Naive thymus-derived CD4-positive, alpha-beta T cell (primary cell): ENCODE data around the gene TNNC1. TPM values are rescaled to one million over a fixed set of nuclear protein-coding genes. Genes with fewer than 3 reads are reported as not detected.

Experiments
- ATAC-seq: fragments of 150-1000 bp; cut with Tn5 transposase; 2 replicates; pipeline ENCODE4 v1.10.0; 2021; ENCODE audit warnings: mild to moderate bottlenecking, moderate library complexity
- CTCF ChIA-PET: fragments of 350-600 bp; sonication (Branson Sonifier 250); formaldehyde crosslinking; loops from one replicate; lab custom pipeline; 2021; ENCODE audit warnings: antibody characterized with exemption; lab: Charles Lee
- POLR2A ChIA-PET: fragments of 350-600 bp; sonication (Branson Sonifier 250); formaldehyde crosslinking; loops from one replicate; lab custom pipeline; 2021; ENCODE audit warnings: antibody characterized with exemption, inconsistent platforms; lab: Charles Lee
- DNase-seq, 9 donors: peaks; one replicate each; pipeline versions ENCODE4 v3.0.0 to v3.0.0-alpha.2; 2020 to 2022; ENCODE audit warnings: mixed read lengths in 1 of 9
- H3K27ac ChIP-seq: one replicate; pipeline ENCODE4 v1.7.0; 2013; ENCODE audit warnings: mild to moderate bottlenecking, low read depth, low read length, moderate library complexity
- H3K27me3 ChIP-seq, 2 donors: one replicate each; pipeline ENCODE4 v1.7.0; 2013; ENCODE audit warnings: low read length in 2 of 2, mild to moderate bottlenecking in 2 of 2, moderate library complexity in 2 of 2; ENCODE audit not compliant: control insufficient read depth in 2 of 2, insufficient read depth in 2 of 2
- H3K36me3 ChIP-seq, 3 experiments: 1 replicate in 2 of 3; 2 replicates in 1 of 3; pipeline ENCODE4 v1.7.0; 2013; ENCODE audit warnings: low read length in 3 of 3, mild to moderate bottlenecking in 3 of 3, moderate library complexity in 1 of 3; ENCODE audit not compliant: insufficient read depth in 3 of 3, control insufficient read depth in 2 of 3
- H3K4me1 ChIP-seq, 2 donors: one replicate each; pipeline ENCODE4 v1.7.0; 2013; ENCODE audit warnings: low read length in 2 of 2, mild to moderate bottlenecking in 2 of 2, moderate library complexity in 1 of 2; ENCODE audit not compliant: control insufficient read depth in 2 of 2, insufficient read depth in 2 of 2
- H3K4me3 ChIP-seq: 2 replicates; pipeline ENCODE4 v1.7.0; 2013; ENCODE audit warnings: mild to moderate bottlenecking, low read length
- H3K9me3 ChIP-seq, 3 experiments: 1 replicate in 2 of 3; 2 replicates in 1 of 3; pipeline ENCODE4 v1.7.0; 2013; ENCODE audit warnings: low read length in 3 of 3; ENCODE audit not compliant: control insufficient read depth in 2 of 3
- H3K27ac Mint-ChIP-seq, 9 donors: one replicate each; pipeline ENCODE4 v1.8.0; 2020 to 2022; ENCODE audit warnings: mixed read lengths in 9 of 9, mild to moderate bottlenecking in 8 of 9, moderate library complexity in 5 of 9, inconsistent platforms in 2 of 9
- H3K27me3 Mint-ChIP-seq, 5 donors: one replicate each; pipeline ENCODE4 v1.8.0; 2021 to 2022; ENCODE audit warnings: mixed read lengths in 5 of 5, mild to moderate bottlenecking in 1 of 5
- H3K36me3 Mint-ChIP-seq, 5 donors: one replicate each; pipeline ENCODE4 v1.8.0; 2020 to 2022; ENCODE audit warnings: mixed read lengths in 5 of 5, mild to moderate bottlenecking in 3 of 5, inconsistent platforms in 1 of 5
- H3K4me1 Mint-ChIP-seq, 7 donors: one replicate each; pipeline ENCODE4 v1.8.0; 2020 to 2022; ENCODE audit warnings: mixed read lengths in 7 of 7, mild to moderate bottlenecking in 3 of 7, inconsistent platforms in 1 of 7
- H3K4me3 Mint-ChIP-seq, 10 donors: one replicate each; pipeline ENCODE4 v1.8.0; 2020 to 2022; ENCODE audit warnings: mild to moderate bottlenecking in 10 of 10, mixed read lengths in 10 of 10, moderate library complexity in 6 of 10, inconsistent platforms in 2 of 10
- H3K9me3 Mint-ChIP-seq, 11 donors: one replicate each; pipeline ENCODE4 v1.8.0; 2020 to 2022; ENCODE audit warnings: mixed read lengths in 11 of 11, mild to moderate bottlenecking in 4 of 11, inconsistent platforms in 1 of 11, moderate library complexity in 1 of 11
- intact Hi-C, 2 donors: fragments of 100-400 bp; cut with micrococcal nuclease; formaldehyde crosslinking; loops; one replicate each; pipeline ENCODE4 v1.15.1; 2023
- polyA plus RNA-seq, 2 donors: library from polyadenylated mRNA; unstranded; fragments of 300-500 nt; fragmentation: Illumina TruSeq; gene quantifications; one replicate each; pipeline ENCODE4 v1.2.3, GENCODE V29; 2021
- total RNA-seq, 6 experiments: library from RNA in 5 of 6; stranded (reverse) in 5 of 6; gene quantifications; 1 replicate in 5 of 6; 2 replicates in 1 of 6; pipeline ENCODE4 v1.2.3 and lab custom pipeline; 2021 to 2026

The TNNC1 gene
- total and polyA plus RNA-seq, 7 experiments from 2014 or later: 0.73 to 8.4 (median 3.5) TPM

DNA sequence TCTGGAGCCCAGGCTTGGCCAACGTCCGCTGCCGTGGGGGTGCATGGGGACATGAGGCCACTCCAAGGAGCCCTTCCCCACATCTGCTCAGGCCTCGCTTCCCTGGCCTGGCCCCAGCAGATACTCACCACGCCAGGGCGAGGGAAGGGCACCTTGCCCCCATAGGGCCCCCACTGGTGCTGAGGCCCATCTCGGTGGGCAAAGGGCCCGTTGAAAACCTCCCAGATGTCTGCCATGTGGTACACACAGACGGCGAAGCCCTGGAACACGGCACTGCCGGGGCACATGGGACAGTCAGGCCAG lies 13.6 kb downstream of the TNNC1 start:
- Histone ChIP-seq H3K27ac (no peak overlapping the region), H3K4me3 (no peak overlapping the region), H3K9me3 (no peaks in the 10 kb centered on the region), H3K36me3 (no peaks in the 10 kb centered on the region), H3K27me3 (no peaks in the 10 kb centered on the region), H3K4me1 (no peaks in the 10 kb centered on the region)
- no peak overlapping the region for H3K4me3 Mint-ChIP-seq
- CTCF ChIA-PET: no interaction called here
- intact Hi-C loops: no loop called here
- H3K36me3 Mint-ChIP-seq: no peaks in the 10 kb centered on the region
- H3K9me3 Mint-ChIP-seq: no peaks in the 10 kb centered on the region
- DNase-seq: no peak
- no peak overlapping the region for H3K27ac Mint-ChIP-seq
- ATAC-seq: no peak
- H3K4me1 Mint-ChIP-seq: peaks cover 0 to 5% (median 2%) of the 10 kb centered on the region in 7 donors
- POLR2A ChIA-PET: no interaction called here
- H3K27me3 Mint-ChIP-seq: peaks cover 0 to 4% (median 0%) of the 10 kb centered on the region in 5 donors

DNA sequence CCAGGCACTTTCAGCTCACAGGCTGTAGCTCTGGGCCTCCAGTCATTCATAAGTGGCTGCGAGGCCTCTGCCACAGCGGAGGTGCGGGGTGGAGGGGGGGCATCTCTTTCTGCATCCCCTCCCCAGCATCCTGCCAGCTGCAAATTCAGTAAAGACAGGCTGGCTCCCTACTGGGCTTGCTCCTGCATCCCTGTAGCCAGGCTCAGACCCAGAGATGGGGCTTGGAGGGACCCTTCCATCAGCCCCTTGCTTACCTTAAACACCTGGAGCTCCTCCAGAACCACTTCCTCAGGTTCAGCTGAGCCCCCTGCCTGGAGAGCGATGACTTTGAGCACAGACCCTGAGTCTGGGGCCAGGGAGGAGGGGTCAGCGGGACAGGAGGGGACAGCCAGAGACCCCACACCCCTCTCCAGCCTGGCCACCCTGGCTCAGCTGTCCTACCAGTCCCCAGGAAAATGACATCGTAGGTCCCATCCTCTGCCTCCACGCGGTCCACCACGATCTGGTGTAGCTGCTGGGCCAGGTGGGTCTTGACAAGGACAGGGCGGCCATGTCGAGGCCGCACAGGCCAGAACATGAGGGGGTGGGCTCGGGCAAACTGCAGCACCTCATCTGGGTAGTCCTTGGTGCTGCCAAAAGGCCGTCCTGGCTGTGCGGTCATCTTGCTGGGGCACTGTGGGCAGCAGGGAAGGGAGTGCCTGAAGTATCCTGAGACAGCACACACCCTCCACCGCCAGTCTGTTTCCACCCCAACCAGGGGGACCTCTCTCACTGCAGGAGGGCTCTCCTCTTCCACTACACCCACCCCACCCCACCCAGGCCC lies 14.2 kb downstream of the TNNC1 start:
- no peaks in the 10 kb centered on the region for H3K36me3 Mint-ChIP-seq
- no peak for DNase-seq
- POLR2A ChIA-PET: interaction anchor here (0.9 kb wide), 1 partner anchor 9 kb away, joined by 3 read pairs; no protein-coding TSS in a partner anchor

DNA sequence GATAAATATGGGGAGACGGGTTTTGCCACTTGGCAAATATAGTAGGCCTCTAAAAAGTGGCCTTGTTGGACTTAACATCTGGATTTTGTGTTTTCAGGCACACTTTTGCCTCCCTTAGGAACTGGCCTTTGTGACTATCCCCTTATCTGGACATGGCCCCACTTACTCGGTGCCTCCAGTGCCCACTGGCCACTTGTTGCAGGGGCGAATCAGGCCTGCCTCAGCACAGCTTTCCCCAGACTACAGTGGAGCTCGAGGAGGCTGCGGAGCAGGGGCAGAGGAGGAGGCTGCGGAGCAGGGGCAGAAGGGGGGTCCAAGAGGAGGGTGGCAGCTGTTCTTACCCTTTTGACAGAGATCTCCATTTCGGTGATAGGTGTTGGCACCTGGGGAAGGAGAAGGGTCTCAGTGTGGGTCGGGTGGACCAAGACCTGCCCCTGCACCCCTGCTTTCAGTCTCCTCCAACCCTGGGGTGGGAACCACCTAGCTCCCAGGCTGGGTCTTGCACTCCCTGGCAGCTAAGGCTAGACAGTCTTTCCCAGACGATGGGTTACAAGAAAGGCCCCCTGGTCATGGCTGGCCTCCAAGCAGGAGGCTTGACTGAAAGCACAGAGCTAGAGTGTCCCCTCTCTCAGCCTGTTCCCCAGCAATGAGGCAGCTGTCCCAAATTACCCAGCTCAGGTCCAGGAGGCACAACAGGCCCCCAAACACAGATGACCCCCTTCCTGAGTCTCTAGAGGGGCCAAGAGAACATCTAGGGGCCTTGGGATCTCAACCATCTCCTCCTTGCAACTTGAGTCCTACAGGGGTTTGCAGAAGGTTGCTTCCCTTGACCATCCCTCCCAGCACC lies 15.0 kb downstream of the TNNC1 start:
- ChIA-PET POLR2A (interaction anchor here (0.9 kb wide), 1 partner anchor 10 kb away, joined by 3 read pairs; no protein-coding TSS in a partner anchor), CTCF (no interaction called here)
- Histone ChIP-seq H3K36me3 (no peaks in the 10 kb centered on the region), H3K4me1 (no peaks in the 10 kb centered on the region), H3K27me3 (no peaks in the 10 kb centered on the region), H3K9me3 (no peaks in the 10 kb centered on the region), H3K4me3 (no peak overlapping the region), H3K27ac (no peak overlapping the region)
- ATAC-seq: no peak
- H3K27me3 Mint-ChIP-seq: peaks cover 0 to 4% (median 0%) of the 10 kb centered on the region in 5 donors
- H3K4me3 Mint-ChIP-seq: no peak overlapping the region
- H3K27ac Mint-ChIP-seq: no peak overlapping the region
- peaks cover 0 to 2% (median 0%) of the 10 kb centered on the region in 7 donors for H3K4me1 Mint-ChIP-seq
- intact Hi-C loops: no loop called here
- H3K36me3 Mint-ChIP-seq: no peaks in the 10 kb centered on the region
- no peak for DNase-seq
- no peaks in the 10 kb centered on the region for H3K9me3 Mint-ChIP-seq

More for the DNA sequence above, 14.2 kb downstream of the TNNC1 start:
- H3K27ac Mint-ChIP-seq: no peak overlapping the region
- ATAC-seq: no peak
- H3K4me3 Mint-ChIP-seq: no peak overlapping the region
- Histone ChIP-seq H3K4me1 (no peaks in the 10 kb centered on the region), H3K27me3 (no peaks in the 10 kb centered on the region), H3K9me3 (no peaks in the 10 kb centered on the region), H3K4me3 (no peak overlapping the region), H3K36me3 (no peaks in the 10 kb centered on the region), H3K27ac (no peak overlapping the region)
- peaks cover 0 to 5% (median 0%) of the 10 kb centered on the region in 7 donors for H3K4me1 Mint-ChIP-seq
- no peaks in the 10 kb centered on the region for H3K9me3 Mint-ChIP-seq
- intact Hi-C loops: no loop called here
- H3K27me3 Mint-ChIP-seq: peaks cover 0 to 4% (median 0%) of the 10 kb centered on the region in 5 donors
- CTCF ChIA-PET: no interaction called here

DNA sequence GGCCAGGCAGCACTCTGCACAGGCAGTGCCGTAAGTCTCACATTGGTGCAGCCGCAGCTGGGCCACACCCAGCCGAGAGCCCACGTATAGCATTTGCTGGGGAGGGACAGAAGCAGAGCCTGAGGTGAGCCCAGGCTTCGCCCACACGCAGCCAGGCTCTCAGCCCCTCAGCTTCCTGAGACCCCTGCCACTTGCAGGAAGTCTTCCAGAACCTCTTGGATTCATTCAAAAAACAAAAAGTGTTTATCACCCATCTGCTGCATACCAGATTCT lies 15.8 kb downstream of the TNNC1 start:
- H3K9me3 ChIP-seq: no peaks in the 10 kb centered on the region
- Mint-ChIP-seq H3K4me1 (peaks cover 0 to 3% (median 0%) of the 10 kb centered on the region in 7 donors), H3K36me3 (no peaks in the 10 kb centered on the region), H3K27ac (no peak overlapping the region), H3K4me3 (no peak overlapping the region), H3K9me3 (no peaks in the 10 kb centered on the region), H3K27me3 (peaks cover 0 to 4% (median 0%) of the 10 kb centered on the region in 5 donors)
- ChIA-PET CTCF (no interaction called here), POLR2A (no interaction called here)
- H3K27ac ChIP-seq: no peak overlapping the region
- no peaks in the 10 kb centered on the region for H3K4me1 ChIP-seq
- H3K36me3 ChIP-seq: no peaks in the 10 kb centered on the region
- intact Hi-C loops: no loop called here
- no peak overlapping the region for H3K4me3 ChIP-seq
- no peaks in the 10 kb centered on the region for H3K27me3 ChIP-seq
- no peak for ATAC-seq
- DNase-seq: no peak

DNA sequence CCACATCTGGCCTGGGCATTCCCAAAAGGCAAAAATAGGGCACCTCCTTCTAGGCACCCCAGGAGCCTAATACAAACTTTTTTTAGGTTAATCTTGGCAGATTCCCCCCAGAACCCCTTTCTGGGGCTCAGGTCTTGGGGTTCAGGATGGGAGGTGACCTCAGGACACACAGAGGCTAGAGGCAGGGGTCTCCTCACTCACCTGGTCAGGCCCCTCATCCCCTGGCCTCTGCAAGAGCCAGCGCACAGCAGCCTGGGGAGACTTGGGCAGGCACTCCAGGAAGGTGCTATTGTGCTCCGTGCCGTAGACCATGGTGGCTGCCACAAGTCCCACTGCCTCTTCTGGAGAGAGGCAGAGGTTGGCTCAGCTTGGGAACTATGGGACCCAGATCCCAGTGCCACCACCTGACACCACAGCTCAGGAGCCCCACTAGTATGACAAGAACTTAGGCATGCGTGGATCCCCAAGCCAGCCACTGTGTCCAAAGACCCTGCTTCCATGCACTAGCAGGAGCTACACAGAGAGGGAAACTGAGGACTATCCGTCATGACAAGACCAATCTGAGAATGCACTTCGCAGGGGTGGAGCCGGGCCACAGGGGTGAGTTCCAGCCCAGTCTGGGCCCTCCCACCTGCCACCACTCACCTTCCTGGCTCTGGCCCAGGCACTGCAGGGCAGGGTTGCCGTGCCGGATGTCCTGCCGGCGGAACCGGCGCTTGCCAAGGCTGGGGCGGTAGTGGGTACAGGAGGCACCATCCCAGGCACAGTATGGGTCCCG lies 16.3 kb downstream of the TNNC1 start:
- no peaks in the 10 kb centered on the region for H3K36me3 ChIP-seq
- Mint-ChIP-seq H3K4me1 (peaks cover 0 to 5% (median 0%) of the 10 kb centered on the region in 7 donors), H3K27ac (no peak overlapping the region), H3K36me3 (no peaks in the 10 kb centered on the region), H3K9me3 (no peaks in the 10 kb centered on the region), H3K4me3 (no peak overlapping the region), H3K27me3 (peaks cover 0 to 4% (median 0%) of the 10 kb centered on the region in 5 donors)
- no peaks in the 10 kb centered on the region for H3K27me3 ChIP-seq
- intact Hi-C loops: no loop called here
- H3K27ac ChIP-seq: no peak overlapping the region
- no peaks in the 10 kb centered on the region for H3K4me1 ChIP-seq
- ChIA-PET CTCF (no interaction called here), POLR2A (no interaction called here)
- DNase-seq: no peak
- H3K9me3 ChIP-seq: no peaks in the 10 kb centered on the region
- H3K4me3 ChIP-seq: no peak overlapping the region
- no peak for ATAC-seq

DNA sequence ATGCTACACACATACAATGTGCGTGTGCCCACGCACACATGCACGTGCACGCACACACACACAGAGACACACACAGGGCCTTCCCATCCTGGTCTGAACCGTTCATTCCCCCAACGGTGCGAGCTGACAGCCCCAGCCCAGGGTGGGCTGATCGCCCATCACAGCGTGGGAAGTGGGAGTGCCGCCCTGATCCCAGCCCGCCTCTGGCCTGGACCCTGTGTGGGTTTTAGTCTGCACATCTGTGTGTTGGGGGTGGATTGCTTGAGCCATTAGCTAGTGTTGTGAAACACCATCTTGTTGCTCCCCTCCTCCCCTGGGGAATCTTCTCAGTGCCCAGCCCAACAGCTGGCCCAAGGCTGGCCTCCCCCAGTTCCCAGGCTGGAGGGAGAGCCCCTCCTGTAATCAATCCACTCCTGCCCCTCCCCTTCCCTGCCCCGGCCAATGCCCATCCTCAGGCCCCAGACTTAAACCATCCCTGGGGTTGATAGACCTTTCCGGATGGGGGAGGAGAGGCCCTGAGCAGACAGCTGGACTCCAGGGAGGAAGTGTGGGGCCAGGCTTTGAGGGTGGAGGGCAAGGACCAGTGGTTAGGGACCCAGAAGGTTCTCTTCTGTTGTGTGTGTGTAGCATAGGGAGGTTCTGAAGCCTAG lies 17.2 kb downstream of the TNNC1 start:
- Histone ChIP-seq H3K4me3 (no peak overlapping the region), H3K27me3 (no peaks in the 10 kb centered on the region), H3K9me3 (no peaks in the 10 kb centered on the region), H3K27ac (no peak overlapping the region), H3K4me1 (no peaks in the 10 kb centered on the region), H3K36me3 (no peaks in the 10 kb centered on the region)
- H3K9me3 Mint-ChIP-seq: no peaks in the 10 kb centered on the region
- DNase-seq (no peak), ATAC-seq (no peak)
- no peak overlapping the region for H3K27ac Mint-ChIP-seq
- no peak overlapping the region for H3K4me3 Mint-ChIP-seq
- H3K36me3 Mint-ChIP-seq: no peaks in the 10 kb centered on the region
- peaks cover 0 to 5% (median 0%) of the 10 kb centered on the region in 7 donors for H3K4me1 Mint-ChIP-seq
- ChIA-PET CTCF (no interaction called here), POLR2A (no interaction called here)
- intact Hi-C loops: no loop called here
- H3K27me3 Mint-ChIP-seq: peaks cover 0 to 6% (median 0%) of the 10 kb centered on the region in 5 donors
